Urothelium cell line (cell line): ENCODE measurements around the gene ZNF346.

Experiments used
- DNase-seq: peaks from one replicate; pipeline ENCODE4 v3.0.0; 2011; ENCODE audit warnings: low spot score, mixed read lengths
- FAIRE-seq: peaks from 2 replicates; lab custom pipeline; 2011; peaks lifted over from hg19 to GRCh38; lab: Jason Lieb, UNC

The ZNF346 gene

DNA sequence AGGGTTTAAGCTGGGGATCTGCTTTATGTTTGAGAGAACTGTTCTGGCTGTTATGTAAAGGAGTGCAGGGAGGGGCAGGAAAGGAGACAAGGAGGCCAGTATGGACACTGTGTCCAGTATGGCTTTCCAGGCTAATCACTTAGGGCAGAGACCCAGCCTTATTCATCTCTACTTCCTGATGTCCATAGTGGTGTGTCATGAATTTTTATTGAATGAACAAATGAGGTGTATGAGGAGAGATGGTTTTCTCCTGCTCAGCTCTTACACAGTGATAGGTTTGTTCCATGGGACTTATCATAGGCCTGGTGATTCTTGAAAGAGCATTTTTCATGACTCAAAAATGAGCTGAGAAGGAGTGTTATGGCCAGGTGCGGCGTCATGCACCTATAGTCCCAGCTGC is 43.7 kb downstream of the ZNF346 start:
- no peak for FAIRE-seq
- DNase-seq = no peak

DNA sequence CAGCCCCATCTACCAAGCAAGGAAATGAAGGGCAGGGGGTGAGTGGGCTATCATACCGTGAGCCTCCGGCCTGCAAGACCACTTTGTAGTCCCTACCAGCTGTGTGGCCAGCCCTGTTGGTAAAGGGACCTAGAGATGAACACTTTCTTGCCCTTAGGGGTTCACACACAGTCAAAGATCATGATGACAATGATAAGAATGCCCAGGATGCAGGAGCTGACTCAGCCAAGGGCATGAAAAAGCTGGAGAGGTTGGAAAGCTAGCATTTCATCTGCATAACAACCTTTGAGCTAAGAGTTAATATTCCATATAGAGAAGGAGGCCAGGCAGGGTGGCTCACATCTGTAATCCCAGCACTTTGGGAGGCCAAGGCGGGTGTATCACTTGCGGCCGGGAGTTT is 45.0 kb downstream of the ZNF346 start:
- FAIRE-seq = no peak
- no peak for DNase-seq

DNA sequence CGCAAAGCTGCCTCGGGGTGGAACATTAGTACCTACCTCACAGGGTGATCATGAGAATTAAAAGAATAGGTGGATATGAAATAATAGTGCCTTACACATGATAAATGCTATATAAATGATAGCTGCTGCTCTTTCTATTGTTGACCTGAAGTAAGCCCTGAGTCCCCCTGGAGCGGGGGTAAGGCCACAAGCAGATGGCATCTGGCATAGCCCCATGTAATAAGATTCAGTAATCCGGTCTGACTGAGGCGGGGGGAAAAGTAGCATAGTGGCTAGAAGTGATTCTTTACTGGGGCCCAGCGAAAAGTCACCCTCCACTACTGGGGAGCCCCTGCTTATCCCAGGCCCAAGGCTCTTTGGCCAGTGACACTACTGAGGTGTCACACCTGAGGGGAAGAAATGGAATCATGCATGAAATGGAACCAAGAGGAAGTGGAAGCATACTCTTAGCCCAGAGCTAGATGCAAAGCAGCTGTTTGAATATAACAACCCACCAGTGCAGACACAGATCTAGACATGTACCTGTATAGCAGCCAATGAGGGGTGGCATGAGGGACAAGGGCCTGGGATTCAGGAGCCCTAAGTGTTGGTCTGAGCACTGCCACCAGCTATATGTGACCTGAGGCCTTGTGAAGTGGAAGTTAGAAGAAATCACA is 48.2 kb downstream of the ZNF346 start:
- no peak for FAIRE-seq
- no peak for DNase-seq

DNA sequence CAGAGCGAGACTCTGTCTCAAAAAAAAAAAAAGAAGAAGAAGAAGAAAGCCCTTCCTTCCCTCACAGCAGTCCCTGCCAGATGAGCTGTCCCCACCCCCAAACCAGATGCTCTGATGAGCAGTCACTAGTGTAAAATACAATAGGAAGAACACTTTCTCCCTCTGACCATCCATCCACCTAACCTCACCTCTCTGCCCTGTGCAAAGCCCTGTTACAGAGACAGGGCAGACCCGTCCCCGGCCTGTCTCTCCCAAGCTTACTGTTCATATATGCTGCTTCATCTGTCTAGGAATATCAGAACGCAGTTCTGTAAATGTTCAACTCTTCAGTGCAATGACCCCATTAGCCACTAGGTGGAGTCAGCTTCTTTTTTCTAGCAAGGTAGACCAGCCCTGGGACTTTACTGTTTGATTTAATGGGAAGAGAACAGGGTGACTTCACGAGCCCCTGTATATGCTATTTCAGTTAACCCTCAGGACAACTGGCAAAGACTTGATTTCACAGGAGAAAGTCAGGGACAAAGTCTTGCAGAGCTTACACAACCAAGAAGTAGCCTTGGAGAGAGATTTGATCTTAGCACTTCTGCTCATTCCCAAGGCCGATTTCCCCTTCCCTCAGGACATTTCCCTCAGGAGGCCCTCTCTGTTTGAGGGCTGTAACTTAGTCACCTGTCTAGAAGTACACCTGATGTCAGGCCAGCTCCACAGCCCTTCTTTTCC is 49.3 kb downstream of the ZNF346 start:
- no peak for FAIRE-seq
- DNase-seq = peak; percentile 64

DNA sequence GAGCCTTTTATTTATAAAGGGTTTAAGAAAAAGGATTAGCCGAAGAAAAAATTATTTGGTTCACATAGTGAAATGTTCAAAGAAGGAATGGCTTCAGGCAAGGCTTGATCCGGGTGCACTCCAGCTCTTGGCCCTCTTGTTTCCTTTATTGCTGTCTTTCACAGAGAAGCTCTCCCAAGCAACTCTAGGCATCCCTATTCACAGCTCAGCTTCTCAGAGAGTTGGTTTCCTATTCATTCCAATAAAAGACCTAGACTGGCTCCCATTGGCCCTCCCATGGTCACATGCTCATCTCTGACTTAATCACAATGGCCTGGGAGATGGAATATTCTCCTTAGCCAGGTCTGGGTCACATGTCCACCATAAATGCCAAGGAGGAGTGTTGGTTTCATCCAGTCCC is 54.8 kb downstream of the ZNF346 start:
- DNase-seq = no peak
- no peak for FAIRE-seq

DNA sequence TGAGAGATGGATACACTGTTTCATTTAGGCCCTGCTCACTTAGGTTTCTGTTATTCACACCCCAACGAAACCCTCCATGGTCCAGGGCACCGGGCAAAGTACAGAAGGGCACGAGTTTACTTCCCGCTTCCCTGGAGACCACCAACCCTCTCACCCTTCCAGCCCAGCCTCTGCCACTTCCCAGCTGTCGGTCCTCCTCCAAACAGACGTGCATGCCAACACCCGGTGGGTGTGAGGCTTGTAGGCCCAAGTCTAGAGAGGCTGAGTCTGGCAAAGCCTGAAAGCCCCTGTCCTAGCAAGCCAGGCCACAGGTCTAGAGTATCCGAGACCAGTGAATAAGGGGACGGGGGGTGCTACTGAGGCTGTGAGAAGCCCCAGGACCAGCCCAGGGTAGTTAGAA is 57.1 kb downstream of the ZNF346 start:
- FAIRE-seq (no peak), DNase-seq (no peak)

DNA sequence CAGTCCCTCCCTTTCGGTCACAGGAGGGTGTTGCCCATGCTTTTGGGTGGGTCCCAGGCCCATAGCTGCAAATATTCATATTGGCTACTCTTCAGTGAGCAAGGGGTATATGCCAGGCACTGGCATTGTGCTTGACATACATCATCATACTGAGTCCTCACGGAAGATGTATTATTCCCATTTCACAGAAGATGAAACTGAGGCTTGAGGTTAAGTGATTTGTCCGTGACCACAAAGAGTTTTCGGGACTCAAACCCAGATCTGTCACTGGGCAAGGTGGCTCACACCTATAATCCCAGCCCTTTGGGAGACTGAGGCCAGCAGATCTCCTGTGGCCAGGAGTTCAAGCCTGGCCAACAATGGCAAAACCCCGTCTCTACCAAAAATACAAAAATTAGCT is 57.8 kb downstream of the ZNF346 start:
- FAIRE-seq = no peak
- no peak for DNase-seq

DNA sequence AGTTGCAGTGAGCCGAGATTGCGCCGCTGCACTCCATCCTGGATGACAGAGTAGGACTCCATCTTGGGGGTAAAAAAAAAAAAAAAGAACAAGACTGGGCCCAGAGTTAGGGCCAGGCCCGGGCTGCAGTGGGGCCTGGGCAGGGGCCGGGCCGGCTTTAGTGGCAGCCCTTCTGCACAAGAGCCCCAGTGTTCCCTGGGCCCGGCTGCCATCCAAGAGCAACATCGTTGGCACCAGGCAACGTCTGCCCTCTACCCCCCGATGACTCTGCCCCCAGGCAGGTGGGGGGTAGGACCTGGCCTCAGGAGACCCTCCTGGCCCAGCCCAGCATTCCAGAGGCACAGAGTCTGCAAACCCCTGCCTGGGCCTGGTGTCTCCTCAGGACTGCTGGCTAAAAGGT is 59.4 kb downstream of the ZNF346 start:
- FAIRE-seq (no peak), DNase-seq (no peak)

DNA sequence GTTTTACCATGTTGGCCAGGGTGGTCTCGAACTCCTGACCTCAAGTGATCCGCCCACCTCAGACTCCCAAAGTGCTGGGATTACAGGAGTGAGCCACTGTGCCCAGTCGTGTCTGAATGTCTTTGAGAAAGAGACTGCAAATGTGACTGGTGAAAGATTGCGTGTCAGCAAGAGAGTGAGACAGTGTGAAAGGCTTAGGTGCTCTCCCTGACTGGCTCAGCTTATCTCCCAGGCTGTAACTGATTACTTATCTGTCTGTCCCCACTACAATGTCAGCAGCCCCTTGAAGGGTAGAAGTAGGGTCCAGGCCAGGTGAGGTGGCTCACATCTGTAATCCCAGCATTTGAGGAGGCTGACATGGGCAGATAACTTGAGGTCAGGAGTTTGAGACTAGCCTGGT is 60.9 kb downstream of the ZNF346 start:
- DNase-seq (no peak), FAIRE-seq (no peak)

DNA sequence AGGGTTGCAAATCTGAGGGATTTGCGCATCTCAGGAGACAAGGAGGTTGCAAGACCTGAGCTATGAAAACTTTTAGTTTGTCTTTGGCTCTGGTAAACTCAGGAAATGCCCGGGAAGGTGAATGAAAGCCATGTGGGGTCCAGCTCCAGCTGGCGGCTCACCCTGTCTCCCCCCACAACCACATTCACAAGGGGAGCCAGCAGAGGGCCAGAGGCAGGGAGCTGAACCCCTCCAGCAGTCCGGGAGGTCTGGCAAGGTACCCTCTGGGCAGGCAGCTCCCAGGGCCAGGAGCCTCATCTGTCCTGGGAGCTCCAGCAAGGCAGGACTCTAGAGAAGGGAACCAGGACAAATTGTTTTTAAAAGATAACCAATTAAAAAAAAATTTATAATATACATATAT is 61.7 kb downstream of the ZNF346 start:
- FAIRE-seq (no peak), DNase-seq (no peak)

DNA sequence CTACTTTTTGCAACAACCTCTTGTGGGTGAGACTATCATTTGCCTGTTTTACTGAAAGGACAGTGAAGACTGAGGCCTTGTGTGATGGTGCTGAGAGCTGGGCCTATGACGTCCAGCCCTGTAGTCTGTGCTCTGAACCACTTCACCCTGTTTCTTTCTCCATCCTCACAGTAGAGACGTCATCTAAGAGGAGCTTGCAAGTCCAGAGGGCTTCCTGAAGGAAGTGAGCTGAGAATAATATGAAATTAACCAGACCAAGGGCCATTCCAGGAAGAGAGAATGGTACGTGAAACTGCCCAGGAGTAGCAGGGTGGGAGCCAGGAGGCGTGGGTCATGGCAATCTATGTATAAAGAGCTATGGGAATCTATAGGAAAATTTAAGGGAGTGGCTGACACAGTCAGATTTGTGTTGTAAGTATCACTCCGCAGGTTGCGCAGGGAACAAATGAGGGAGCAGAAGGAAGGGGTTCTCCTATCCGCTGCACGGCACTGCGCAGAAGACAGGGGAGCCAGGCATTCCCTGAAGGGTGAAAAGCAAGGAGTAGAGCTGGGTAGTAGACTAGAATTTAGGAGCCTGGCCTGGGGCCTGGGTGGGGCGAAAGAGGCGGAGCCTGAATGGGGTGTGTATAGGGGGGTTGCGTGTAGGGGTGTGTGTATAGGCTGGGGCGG is 63.6 kb downstream of the ZNF346 start:
- FAIRE-seq = peak; percentile 30
- DNase-seq = no peak

DNA sequence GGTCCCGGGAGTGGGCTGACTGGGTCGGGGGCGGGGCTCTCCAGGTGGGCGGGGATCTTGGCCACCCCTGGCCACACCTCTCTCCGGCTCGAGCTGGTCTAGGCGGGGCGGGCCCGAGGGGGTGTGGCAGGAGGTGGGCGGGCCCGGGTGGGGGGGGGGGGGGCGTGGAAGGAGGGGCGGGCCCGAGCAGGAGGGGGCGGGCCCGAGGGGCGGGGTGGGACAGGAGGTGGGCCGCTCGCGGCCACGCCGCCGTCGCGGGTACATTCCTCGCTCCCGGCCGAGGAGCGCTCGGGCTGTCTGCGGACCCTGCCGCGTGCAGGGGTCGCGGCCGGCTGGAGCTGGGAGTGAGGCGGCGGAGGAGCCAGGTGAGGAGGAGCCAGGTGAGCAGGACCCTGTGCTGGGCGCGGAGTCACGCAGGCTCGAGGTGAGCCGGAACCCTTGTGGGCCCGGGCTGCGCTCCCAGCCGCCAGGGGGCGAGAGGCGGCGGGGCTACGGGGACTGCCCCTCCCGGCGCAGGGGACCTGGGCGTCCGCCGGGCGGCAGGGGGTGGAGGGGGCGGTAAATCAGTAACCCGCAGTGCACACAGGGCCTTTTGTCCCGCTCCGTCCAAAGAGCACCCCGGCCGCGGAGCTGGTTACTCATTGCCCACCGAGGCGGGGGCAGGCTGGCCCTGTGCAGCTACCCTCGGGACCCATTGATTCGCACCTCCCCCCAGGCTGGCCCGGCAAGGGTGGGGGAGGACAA is 64.3 kb downstream of the ZNF346 start, which contains the start of gene FGFR4:
FGFR4 (plus strand) TSS at position 262 of the 744 bp plus-strand sequence. CDS start 2,688 bp downstream, outside the sequence.
- DNase-seq = peak; percentile 96
- peak; percentile 83 for FAIRE-seq

DNA sequence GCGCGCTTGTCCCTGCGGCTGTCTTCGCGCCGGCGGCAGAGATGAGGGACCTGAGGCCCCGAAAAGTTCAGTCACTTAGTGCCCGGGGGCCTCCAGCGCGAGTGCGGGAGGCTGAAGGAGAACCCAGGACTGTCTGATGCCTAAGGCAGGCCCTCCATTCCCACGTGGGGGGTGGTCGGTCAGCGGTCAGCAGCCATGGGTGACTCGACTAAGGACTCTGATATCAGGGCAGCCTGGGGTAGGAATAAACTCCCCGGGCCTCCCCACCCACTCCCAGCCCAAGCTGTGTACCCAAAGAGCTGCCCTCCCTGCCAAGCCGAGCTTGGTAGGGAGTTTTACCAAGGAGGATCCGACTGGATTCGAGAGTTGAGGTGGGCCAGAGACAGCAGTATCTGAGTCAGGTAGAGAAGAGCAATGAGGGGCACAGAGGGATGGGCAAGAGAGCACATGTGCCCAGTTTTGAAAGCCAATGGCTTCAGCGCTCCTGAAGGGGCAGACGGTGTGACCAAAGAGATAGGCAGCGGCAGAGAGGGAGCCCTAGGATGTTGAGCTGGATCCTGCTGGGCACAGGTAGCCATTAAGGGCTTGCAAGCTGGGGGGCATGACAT is 65.0 kb downstream of the ZNF346 start:
- DNase-seq (no peak), FAIRE-seq (peak; percentile 17)

DNA sequence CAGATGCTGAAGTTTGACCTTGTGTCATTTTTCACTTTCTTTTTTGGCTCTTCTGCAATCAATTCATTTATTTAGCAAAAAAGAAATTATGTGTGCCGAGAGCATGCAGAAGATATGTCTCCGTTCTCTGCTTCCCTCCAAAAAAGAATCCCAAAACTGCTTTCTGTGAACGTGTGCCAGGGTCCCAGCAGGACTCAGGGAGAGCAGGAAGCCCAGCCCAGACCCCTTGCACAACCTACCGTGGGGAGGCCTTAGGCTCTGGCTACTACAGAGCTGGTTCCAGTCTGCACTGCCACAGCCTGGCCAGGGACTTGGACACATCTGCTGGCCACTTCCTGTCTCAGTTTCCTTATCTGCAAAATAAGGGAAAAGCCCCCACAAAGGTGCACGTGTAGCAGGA is 66.6 kb downstream of the ZNF346 start:
- FAIRE-seq (no peak), DNase-seq (no peak)

DNA sequence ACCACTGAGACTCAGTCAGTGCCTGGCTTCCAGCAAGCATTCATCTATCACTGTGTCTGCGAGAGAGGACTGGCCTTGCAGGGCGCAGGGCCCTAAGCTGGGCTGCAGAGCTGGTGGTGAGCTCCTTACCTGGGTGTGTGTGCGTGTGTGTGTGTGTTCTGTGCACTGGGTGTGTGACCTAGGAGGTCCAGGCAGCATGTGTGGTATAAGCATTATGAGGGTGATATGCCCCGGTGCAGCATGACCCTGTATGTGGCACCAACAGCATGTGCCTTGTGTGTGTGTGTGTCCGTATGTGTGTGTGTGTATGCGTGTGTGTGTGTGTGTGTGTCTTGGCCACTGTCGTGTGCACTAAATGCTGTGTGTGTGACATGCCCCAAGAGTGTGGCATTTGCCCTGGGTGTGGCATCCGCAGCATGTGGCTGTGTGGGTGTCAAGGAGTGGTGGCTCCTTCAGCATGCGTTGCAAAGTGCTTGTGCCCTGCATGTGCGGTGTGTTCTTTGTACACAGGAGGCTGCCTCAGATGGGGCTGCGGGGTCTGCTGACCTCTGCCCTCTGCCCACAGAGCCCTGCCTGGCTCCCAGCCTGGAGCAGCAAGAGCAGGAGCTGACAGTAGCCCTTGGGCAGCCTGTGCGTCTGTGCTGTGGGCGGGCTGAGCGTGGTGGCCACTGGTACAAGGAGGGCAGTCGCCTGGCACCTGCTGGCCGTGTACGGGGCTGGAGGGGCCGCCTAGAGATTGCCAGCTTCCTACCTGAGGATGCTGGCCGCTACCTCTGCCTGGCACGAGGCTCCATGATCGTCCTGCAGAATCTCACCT is 67.5 kb downstream of the ZNF346 start:
- FAIRE-seq = peak; percentile 84
- no peak for DNase-seq

DNA sequence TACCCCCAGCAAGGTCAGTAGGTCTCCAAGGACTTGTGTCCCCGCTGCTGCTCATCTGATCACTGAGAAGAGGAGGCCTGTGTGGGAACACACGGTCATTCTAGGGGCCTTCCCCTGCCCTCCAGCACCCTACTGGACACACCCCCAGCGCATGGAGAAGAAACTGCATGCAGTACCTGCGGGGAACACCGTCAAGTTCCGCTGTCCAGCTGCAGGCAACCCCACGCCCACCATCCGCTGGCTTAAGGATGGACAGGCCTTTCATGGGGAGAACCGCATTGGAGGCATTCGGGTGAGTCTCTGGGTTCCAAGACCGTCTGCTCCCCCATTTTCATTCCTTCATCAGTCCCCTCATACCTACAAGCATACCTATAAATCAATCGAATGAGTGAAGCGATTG is 68.3 kb downstream of the ZNF346 start:
- no peak for FAIRE-seq
- no peak for DNase-seq

DNA sequence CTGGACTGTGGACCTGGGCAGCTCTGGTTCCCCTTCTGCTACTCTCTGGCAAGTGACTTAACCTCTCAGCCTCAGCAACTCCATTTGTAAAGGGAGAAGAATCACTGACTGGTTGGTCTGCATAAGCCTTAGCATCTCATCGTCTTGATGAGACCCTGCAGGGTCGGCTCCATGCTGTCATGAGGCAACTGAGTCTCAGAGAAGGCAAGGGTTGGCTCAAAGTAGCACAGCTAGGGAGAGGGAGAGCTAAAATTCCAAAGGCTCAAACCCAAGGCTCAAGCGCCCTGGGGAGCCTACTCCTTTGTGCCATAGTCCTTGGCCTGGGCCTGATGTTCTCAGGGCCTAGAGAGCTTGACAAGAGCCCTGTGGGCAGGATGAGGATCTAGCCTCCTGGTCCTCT is 68.7 kb downstream of the ZNF346 start:
- DNase-seq (no peak), FAIRE-seq (no peak)

DNA sequence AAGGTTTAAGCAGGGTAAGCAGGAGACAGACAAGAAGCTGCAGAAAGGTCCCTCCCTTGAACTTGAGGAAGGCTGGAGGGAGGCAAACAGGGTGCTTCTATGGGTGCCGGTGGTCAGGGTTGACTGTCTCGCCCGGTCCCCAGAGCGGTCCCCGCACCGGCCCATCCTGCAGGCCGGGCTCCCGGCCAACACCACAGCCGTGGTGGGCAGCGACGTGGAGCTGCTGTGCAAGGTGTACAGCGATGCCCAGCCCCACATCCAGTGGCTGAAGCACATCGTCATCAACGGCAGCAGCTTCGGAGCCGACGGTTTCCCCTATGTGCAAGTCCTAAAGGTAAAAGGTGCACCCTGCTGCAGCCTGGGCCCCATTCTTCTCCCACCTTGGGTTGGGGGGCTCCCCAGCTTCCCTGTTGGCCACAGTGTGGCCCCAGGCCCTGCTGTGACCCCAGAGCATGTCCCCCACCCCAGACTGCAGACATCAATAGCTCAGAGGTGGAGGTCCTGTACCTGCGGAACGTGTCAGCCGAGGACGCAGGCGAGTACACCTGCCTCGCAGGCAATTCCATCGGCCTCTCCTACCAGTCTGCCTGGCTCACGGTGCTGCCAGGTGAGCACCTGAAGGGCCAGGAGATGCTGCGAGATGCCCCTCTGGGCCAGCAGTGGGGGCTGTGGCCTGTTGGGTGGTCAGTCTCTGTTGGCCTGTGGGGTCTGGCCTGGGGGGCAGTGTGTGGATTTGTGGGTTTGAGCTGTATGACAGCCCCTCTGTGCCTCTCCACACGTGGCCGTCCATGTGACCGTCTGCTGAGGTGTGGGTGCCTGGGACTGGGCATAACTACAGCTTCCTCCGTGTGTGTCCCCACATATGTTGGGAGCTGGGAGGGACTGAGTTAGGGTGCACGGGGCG is 69.9 kb downstream of the ZNF346 start:
- FAIRE-seq = no peak

DNA sequence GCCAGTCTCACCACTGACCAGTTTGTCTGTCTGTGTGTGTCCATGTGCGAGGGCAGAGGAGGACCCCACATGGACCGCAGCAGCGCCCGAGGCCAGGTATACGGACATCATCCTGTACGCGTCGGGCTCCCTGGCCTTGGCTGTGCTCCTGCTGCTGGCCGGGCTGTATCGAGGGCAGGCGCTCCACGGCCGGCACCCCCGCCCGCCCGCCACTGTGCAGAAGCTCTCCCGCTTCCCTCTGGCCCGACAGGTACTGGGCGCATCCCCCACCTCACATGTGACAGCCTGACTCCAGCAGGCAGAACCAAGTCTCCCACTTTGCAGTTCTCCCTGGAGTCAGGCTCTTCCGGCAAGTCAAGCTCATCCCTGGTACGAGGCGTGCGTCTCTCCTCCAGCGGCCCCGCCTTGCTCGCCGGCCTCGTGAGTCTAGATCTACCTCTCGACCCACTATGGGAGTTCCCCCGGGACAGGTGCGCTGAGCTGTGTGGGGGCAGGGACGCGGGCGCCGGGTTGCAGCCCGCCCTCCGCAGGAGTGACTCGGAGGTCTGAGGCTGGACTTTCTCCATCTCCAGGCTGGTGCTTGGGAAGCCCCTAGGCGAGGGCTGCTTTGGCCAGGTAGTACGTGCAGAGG is 70.7 kb downstream of the ZNF346 start:
- FAIRE-seq = no peak

More for the DNA sequence above, 69.9 kb downstream of the ZNF346 start:
- no peak for DNase-seq

More for the DNA sequence above, 70.7 kb downstream of the ZNF346 start:
- no peak for DNase-seq
